Fibroblast of lung (primary cell): ENCODE measurements around the gene FAAP20. TPM values are rescaled to one million over a fixed set of nuclear protein-coding genes. Genes with fewer than 3 reads are reported as not detected.

Experiments used
- DNase-seq, 2 donors: peaks; one replicate each; pipeline versions ENCODE4 v3.0.0 to v3.0.0-alpha.2; 2010; ENCODE audit warnings: low read depth in 2 of 2
- H2AFZ ChIP-seq: 2 replicates; pipeline ENCODE4 v1.5.1; 2012; ENCODE audit warnings: low read length, control low read depth, inconsistent platforms
- H3K27ac ChIP-seq: 2 replicates; pipeline ENCODE4 v1.5.1; 2011; ENCODE audit warnings: low read length, control low read depth; ENCODE audit not compliant: insufficient read depth
- H3K27me3 ChIP-seq: 2 replicates; pipeline ENCODE4 v1.5.1; 2011; ENCODE audit warnings: mild to moderate bottlenecking, low read length; ENCODE audit not compliant: control insufficient read depth, insufficient read depth
- H3K36me3 ChIP-seq: 2 replicates; pipeline ENCODE4 v1.5.1; 2011; ENCODE audit warnings: low read length; ENCODE audit not compliant: control insufficient read depth, insufficient read depth
- H3K4me1 ChIP-seq: 2 replicates; pipeline ENCODE4 v1.5.1; 2011; ENCODE audit warnings: low read length; ENCODE audit not compliant: control insufficient read depth, insufficient read depth; ENCODE audit errors: extremely low read depth
- H3K4me2 ChIP-seq: 2 replicates; pipeline ENCODE4 v1.5.1; 2011; ENCODE audit warnings: low read length, control low read depth; ENCODE audit not compliant: insufficient read depth; ENCODE audit errors: extremely low read depth
- H3K4me3 ChIP-seq, 4 experiments: fragments of 200-600 bp in 1 of 4; sonication (generic) in 1 of 4; replicated peaks in 1 of 4; 2 replicates each; pipeline ENCODE4 v1.5.1; 2011 to 2016; ENCODE audit warnings: low read length in 4 of 4, low read depth in 3 of 4, mild to moderate bottlenecking in 3 of 4, control low read depth in 2 of 4, inconsistent platforms in 1 of 4, mixed read lengths in 1 of 4; ENCODE audit not compliant: insufficient read depth in 1 of 4; ENCODE audit errors: control extremely low read depth in 1 of 4
- H3K79me2 ChIP-seq: 2 replicates; pipeline ENCODE4 v1.5.1; 2012; ENCODE audit warnings: mild to moderate bottlenecking, low read length, inconsistent platforms; ENCODE audit not compliant: control insufficient read depth, insufficient read depth
- H3K9ac ChIP-seq: 2 replicates; pipeline ENCODE4 v1.5.1; 2011; ENCODE audit warnings: mild to moderate bottlenecking, low read length, control low read depth; ENCODE audit not compliant: insufficient read depth
- H3K9me3 ChIP-seq: 2 replicates; pipeline ENCODE4 v1.5.1; 2012; ENCODE audit warnings: low read depth, low read length; ENCODE audit not compliant: control insufficient read depth, insufficient read depth
- H4K20me1 ChIP-seq: 2 replicates; pipeline ENCODE4 v1.5.1; 2011; ENCODE audit warnings: low read length; ENCODE audit not compliant: control insufficient read depth, insufficient read depth; ENCODE audit errors: extremely low read depth
- EZH2 ChIP-seq: IDR thresholded peaks from 2 replicates; pipeline ENCODE4 v1.5.1; 2012; ENCODE audit warnings: low read length, control low read depth, mild to moderate bottlenecking; ENCODE audit errors: missing control alignments
- polyA plus RNA-seq, 2 donors: library from polyadenylated mRNA; depleted of rRNA in 1 of 2; stranded (reverse) in 1 of 2; unstranded in 1 of 2; fragments of >200 nt; gene quantifications; 2 replicates each; pipeline ENCODE4 v1.2.1, GENCODE V29; 2011 to 2012; ENCODE audit warnings: missing spikeins in 1 of 2
- total RNA-seq: library from RNA; depleted of rRNA; stranded (reverse); fragments of >200 nt; gene quantifications from 2 replicates; pipeline ENCODE4 v1.2.1, GENCODE V29; 2014
- TF ChIP-seq, protein P1 (sequence below), 2 donors: IDR thresholded peaks in 1 of 2; conservative IDR thresholded peaks in 1 of 2; 1 replicate in 1 of 2; 2 replicates in 1 of 2; pipeline ENCODE4 v1.5.1; 2011 to 2012; ENCODE audit warnings: low read length in 2 of 2, control low read depth in 1 of 2, inconsistent platforms in 1 of 2, low read depth in 1 of 2, mild to moderate bottlenecking in 1 of 2

FAAP20 gene
- total and polyA plus RNA-seq, 2 donors (not counting 1 experiment from before 2014, with no cell fraction given): 8.2 to 21.5 TPM

DNA sequence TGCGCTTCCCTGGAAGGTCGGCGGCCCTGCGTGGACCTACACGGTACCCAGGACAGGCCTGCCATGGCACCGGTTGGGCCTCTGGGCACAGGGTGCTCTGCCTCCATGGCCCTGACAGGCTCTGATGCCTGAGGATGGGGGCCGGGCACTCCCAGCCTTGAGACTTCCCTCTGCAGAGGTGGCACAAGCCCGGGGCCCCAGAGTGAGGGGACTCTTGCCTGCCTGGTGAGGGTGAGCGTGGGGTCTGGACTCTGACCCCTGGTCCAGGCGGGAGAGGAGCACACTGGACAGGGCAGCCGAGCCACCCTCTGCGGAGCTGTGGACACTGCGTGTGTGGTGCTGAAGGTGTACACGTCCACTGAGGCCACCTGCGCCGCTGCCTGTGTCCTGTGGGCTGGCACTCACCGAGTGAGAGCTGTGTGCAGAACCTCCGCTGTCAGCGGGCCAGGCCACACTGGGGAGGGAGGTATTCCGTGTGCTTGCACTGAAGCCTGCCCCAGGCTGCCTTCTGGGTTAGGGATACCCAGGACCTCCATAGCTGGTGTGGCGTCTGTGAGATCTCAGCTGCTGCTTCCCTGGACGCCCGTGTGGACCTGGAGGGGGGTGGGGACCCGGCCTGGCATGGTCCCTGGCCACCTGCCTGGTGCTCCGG, 43.9 kb upstream of the FAAP20 start:
- no peak for DNase-seq
- Histone ChIP-seq H3K27ac (peak overlapping the region; percentile 40), H3K4me3 (no peak overlapping the region), H3K9me3 (no peaks in the 10 kb centered on the region), H3K4me2 (no peak overlapping the region), H2AFZ (no peak overlapping the region), H3K36me3 (peaks cover 8% of the 10 kb centered on the region), H3K4me1 (peaks cover 32% of the 10 kb centered on the region), H3K27me3 (no peaks in the 10 kb centered on the region), H3K9ac (no peak overlapping the region), H3K79me2 (peaks cover 97% of the 10 kb centered on the region), H4K20me1 (no peaks in the 10 kb centered on the region)
- TF ChIP-seq, protein P1, sequence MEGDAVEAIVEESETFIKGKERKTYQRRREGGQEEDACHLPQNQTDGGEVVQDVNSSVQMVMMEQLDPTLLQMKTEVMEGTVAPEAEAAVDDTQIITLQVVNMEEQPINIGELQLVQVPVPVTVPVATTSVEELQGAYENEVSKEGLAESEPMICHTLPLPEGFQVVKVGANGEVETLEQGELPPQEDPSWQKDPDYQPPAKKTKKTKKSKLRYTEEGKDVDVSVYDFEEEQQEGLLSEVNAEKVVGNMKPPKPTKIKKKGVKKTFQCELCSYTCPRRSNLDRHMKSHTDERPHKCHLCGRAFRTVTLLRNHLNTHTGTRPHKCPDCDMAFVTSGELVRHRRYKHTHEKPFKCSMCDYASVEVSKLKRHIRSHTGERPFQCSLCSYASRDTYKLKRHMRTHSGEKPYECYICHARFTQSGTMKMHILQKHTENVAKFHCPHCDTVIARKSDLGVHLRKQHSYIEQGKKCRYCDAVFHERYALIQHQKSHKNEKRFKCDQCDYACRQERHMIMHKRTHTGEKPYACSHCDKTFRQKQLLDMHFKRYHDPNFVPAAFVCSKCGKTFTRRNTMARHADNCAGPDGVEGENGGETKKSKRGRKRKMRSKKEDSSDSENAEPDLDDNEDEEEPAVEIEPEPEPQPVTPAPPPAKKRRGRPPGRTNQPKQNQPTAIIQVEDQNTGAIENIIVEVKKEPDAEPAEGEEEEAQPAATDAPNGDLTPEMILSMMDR (conservative IDR thresholded peaks at IDR 0.05 in 1 of 2, IDR thresholded peaks at IDR 0.05 in 1 of 2; ENCODE audit: low read depth in 1 of 2, low read length in 2 of 2): no peak
- no peak for TF ChIP-seq EZH2

GRCh38 chr1:2237773-2238172, 43.2 kb upstream of the FAAP20 start:
- TF ChIP-seq, protein P1 (conservative IDR thresholded peaks at IDR 0.05 in 1 of 2, IDR thresholded peaks at IDR 0.05 in 1 of 2; ENCODE audit: low read depth in 1 of 2, low read length in 2 of 2): peak in 1 of 2 donors; percentile 13
- TF ChIP-seq EZH2: no peak
- no peak overlapping the region for H3K9ac ChIP-seq
- peaks cover 97% of the 10 kb centered on the region for H3K79me2 ChIP-seq
- H2AFZ ChIP-seq: no peak overlapping the region
- H3K4me1 ChIP-seq: peaks cover 27% of the 10 kb centered on the region
- no peaks in the 10 kb centered on the region for H3K9me3 ChIP-seq
- no peak overlapping the region for H3K4me3 ChIP-seq
- H3K36me3 ChIP-seq: peaks cover 8% of the 10 kb centered on the region
- H3K27me3 ChIP-seq: no peaks in the 10 kb centered on the region
- peak overlapping the region; percentile 26 for H3K4me2 ChIP-seq
- peak overlapping the region; percentile 40 for H3K27ac ChIP-seq
- H4K20me1 ChIP-seq: no peaks in the 10 kb centered on the region
- DNase-seq: peak in 1 of 2 donors; percentile 19

GRCh38 chr1:2236695-2237677, 42.4 kb upstream of the FAAP20 start:
- TF ChIP-seq EZH2: no peak
- TF ChIP-seq, protein P1 (conservative IDR thresholded peaks at IDR 0.05 in 1 of 2, IDR thresholded peaks at IDR 0.05 in 1 of 2; ENCODE audit: low read depth in 1 of 2, low read length in 2 of 2): no peak
- H3K36me3 ChIP-seq: peaks cover 8% of the 10 kb centered on the region
- no peaks in the 10 kb centered on the region for H4K20me1 ChIP-seq
- no peak overlapping the region for H3K27ac ChIP-seq
- no peak for DNase-seq
- H3K4me1 ChIP-seq: peaks cover 26% of the 10 kb centered on the region
- peaks cover 97% of the 10 kb centered on the region for H3K79me2 ChIP-seq
- H3K9ac ChIP-seq: no peak overlapping the region
- H3K4me2 ChIP-seq: no peak overlapping the region
- no peaks in the 10 kb centered on the region for H3K9me3 ChIP-seq
- H3K4me3 ChIP-seq: no peak overlapping the region
- H3K27me3 ChIP-seq: no peaks in the 10 kb centered on the region
- H2AFZ ChIP-seq: no peak overlapping the region
